Hepatic stellate cell (primary cell): ENCODE data around the gene ING5.
"Not testable (repeated sequence)": the region's sequence is repeated elsewhere in the genome, so short reads cannot be mapped to it uniquely, and the experiment has no call there.

Experiments used
- DNase-seq: peaks from one replicate; pipeline ENCODE4 v3.0.0; 2011; ENCODE audit warnings: low spot score

ING5 gene

GRCh38 chr2:241739177-241739576, 37.3 kb downstream of the ING5 start:
- DNase-seq: no peak

GRCh38 chr2:241739651-241740050, 37.8 kb downstream of the ING5 start:
- DNase-seq: peak; percentile 20

DNA sequence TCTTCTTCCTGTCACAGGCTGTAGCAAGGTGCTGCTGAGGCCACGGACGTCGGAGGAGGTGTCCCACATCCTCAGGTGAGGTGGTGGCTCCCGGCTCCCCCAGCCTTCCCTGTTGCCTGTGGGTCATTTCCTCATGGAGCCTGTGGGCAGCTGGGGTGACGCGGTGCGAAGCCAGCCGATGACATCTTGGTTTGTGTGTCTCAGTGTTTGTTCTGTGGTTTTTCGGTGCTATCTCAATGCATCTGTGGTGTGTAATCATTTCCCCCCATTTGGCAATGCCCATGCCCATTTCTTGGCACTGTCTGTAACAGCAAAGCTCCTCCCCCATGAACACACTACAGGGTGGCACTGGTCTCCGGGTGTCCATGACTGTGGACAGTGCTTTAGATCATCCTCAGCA, 39.2 kb downstream of the ING5 start:
- DNase-seq: no peak

- no peak for DNase-seq
Observed at GRCh38 chr2:241742320-241742939, 40.6 kb downstream of the ING5 start.

GRCh38 chr2:241743008-241743407, 41.2 kb downstream of the ING5 start:
- DNase-seq: not testable (repeated sequence)

- DNase-seq: no peak
Observed at GRCh38 chr2:241743620-241744019, 41.8 kb downstream of the ING5 start.

- no peak for DNase-seq
Observed at GRCh38 chr2:241744028-241744754, 42.4 kb downstream of the ING5 start.

- no peak for DNase-seq
Observed at GRCh38 chr2:241745276-241745675, 43.4 kb downstream of the ING5 start.

DNA sequence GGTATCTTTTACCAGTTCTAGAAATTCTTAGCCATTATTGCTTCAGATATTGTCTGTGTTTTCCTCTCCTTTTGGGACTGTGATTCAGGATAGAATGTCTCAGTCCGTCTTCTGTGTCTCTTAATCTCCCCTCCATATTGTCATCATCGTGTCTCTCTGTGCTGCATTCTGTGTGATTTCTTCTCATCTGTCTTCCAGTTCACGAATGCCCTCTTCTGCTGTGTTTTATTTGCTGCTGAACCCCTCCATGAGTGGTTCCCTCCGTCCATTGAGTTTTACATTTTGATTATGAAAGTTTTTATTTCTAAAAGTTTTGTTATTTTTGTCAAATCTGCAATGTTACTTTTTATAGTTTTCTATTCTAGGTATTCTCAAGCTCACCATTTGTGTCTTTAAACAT, 44.2 kb downstream of the ING5 start:
- no peak for DNase-seq

DNA sequence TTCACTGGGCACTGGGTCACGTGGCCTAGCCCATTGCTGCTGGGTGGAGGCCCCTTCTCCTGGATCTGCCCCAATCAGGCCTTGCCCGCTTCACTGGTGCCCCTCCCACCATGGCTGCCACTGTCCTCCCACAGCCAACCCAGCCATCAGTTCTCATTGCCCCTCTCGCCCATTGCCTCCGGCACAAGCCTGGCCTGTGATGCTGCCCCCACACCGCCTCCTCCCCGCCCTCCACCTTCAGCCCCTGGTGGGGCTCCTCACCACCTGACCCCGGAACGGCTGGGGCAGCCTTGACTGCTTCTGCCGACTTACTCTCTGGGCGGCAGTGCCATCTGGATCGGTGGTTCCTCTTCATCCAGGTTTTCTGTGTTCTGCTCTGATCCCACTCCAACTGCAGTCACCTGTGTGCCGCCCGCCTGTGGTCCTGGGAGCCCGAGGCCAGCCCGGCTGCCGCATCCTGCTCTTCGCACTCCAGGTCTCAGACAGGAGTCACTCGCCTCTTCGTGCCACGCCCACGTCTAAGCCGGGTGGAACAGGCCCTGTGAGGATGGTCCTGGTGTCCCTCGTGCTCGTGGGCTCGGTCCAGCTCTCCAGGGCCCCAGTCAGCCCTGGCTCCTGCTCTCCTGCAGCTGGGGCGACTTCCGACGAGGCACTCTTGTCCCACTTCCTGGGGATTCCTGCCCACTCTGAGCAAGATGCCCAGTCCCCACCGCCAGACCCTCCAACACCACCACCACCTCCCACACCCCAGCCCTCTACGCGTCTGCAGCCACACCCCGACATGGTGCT, 46.8 kb downstream of the ING5 start:
- no peak for DNase-seq

GRCh38 chr2:241750076-241750840, 48.4 kb downstream of the ING5 start:
- no peak for DNase-seq

DNA sequence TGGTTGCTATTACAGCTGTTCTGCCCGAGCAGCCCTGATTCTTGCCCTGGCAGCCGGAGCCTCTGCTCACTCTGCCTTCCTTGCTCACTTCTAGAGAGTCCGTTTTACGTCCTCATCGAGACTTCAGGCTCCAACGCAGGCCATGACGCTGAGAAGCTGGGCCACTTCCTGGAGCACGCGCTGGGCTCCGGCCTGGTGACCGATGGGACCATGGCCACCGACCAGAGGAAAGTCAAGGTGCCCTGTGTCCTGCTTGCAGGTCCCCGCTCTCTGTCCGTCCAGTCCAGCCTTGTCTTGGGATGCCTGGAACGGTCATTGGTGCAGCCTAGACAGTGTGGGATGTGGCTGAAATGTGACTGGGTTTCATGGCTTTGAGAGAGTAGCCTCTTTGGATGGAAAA, 49.3 kb downstream of the ING5 start:
- no peak for DNase-seq

GRCh38 chr2:241751776-241752175, 49.9 kb downstream of the ING5 start:
- DNase-seq: no peak

DNA sequence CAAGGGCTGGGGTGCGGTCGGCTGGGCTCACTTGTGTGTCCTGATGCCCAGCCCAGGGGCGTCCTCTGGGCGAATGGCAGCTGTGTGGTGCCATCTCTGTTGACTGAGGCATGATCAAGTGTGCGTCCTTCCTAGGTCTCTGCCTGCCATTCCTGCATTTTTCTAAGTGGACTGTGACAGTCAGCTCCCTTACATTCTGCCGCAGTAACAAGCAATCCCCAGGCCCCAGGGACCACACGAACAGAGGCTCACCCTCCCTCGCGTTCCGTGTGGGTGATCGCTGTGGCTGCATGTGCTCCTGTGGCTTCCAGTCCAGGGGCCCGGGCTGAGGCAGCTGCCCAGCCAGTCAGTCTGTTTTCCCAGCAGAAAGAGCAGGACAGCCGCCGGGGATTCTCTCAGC, 50.4 kb downstream of the ING5 start:
- no peak for DNase-seq

DNA sequence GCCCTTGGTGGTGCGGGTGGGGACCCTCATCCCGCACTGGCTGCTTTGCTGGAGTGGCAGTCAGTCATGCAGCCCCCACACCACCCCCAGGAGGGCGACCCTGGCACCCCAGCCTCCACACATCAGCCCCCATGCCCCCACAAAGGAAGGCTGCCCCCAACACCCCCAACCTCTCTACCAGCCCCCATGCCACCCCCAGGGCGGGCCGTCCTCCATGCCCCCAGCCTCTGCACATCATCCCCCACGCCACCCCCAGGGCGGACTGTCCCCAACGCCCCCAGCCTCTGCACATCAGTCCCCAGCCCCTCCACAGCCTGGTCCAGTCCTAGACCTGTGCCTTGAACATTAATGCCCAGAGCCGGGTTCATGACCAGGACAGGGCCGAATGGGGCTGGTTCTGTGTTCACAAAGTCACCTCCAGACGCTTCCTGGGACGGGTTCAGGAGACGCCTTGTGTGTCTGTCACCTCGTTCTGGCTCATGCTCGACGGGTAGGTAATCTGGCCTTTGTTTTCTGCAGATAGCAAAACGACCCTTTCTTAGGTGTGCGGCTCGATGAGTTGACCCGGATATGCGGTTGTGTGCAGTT, 50.9 kb downstream of the ING5 start:
- DNase-seq: no peak

- DNase-seq: no peak
Observed at GRCh38 chr2:241753493-241753892, 51.7 kb downstream of the ING5 start.

GRCh38 chr2:241754042-241754441, 52.2 kb downstream of the ING5 start:
- no peak for DNase-seq

DNA sequence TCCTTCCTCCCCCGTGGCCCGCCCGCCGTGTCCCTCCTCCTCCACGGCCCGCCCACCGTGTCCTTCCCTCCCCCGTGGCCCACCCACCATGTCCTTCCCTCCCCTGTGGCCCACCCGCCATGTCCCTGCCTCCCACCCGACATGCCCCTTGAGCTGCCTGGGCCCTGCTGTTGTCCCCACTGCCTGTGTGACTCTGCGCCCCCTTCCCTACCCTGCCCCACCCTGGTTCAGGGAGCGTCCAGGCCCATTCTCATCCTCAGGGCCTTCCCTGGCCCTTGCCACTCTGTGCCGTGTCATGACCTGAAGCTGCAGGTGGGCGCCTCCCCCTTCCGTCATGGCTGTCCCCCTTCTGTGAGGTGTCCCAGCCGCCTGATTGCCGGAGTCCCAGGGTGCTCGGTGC, 53.3 kb downstream of the ING5 start:
- no peak for DNase-seq

GRCh38 chr2:241755777-241756176, 53.9 kb downstream of the ING5 start:
- DNase-seq: no peak

- DNase-seq: no peak
Observed at GRCh38 chr2:241759067-241759807, 57.4 kb downstream of the ING5 start.

DNA sequence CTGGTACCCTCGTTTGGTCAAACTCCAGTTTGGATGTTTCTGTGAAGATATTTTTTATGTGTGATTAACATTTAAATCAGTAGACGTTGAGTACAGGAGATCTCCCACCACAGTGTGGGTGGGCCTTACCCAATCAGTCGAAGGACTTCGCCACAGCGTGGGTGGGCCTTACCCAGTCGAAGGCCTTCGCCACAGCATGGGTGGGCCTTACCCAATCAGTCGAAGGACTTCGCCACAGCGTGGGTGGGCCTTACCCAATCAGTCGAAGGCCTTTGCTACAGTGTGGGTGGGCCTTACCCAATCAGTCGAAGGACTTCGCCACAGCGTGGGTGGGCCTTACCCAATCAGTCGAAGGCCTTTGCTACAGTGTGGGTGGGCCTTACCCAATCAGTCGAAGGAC, 58.1 kb downstream of the ING5 start:
- DNase-seq: not testable (repeated sequence)
